Measurements from ENCODE around the gene PEX14. TPM values are rescaled to one million over a fixed set of nuclear protein-coding genes. Genes with fewer than 3 reads are reported as not detected.

The PEX14 gene
- total and polyA plus RNA-seq, 2 donors: 8.8 to 16.1 TPM

DNA sequence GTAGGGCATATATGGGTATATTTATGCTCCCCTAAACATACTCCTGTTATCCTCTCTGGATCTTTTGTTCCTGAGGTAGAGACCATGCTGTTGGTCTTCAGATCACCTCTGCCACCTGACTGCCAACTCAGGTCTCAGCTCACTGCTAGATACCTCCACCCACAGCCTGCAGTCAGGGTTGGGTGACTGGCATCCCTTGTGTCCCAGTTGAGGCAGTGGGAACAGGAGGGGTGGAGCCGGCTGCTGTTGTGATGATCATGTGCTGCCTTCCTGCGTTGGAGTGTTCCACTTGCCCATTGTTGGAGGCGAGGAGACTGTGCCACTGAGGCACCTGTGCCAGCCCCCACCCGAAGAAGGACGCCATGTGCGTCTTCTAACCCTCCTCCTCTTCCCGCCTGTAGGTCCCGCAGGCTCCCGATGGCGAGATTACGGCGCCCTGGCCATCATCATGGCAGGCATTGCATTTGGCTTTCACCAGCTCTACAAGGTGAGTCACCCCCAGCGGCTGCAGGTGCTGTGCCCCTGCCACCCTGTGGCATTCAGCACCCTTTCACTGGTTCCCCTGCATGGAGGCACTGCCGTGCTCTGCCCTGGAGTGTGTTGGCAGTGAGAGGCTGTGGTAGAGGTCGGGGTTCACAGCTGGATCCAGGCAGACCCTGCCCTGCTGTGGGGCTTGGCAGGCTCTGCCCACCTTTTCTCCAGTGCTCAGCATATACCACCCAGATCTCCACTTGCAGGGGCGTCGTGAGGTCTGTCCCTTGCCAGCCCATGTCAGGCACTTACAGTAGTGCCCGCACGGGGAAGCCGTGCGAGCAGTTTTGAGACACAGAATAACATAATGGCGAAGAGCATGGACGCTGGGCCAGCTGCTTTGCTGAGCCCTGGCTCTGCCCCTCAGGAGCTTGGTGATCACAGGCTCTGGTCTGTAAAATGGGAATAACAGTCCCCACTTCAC lies 143.5 kb downstream of the PEX14 start:
- Histone ChIP-seq H3K27ac (ENCODE audit: low read depth in 1 of 2, low read length in 1 of 2) (no peak overlapping the region), H3K4me3 (ENCODE audit: low read length in 2 of 2) (no peak overlapping the region), H3K4me1 (ENCODE audit: control insufficient read depth in 2 of 2, insufficient read depth in 2 of 2, low read length in 2 of 2) (no peaks in the 10 kb centered on the region), H3K27me3 (ENCODE audit: control insufficient read depth in 2 of 2, insufficient read depth in 1 of 2, low read length in 1 of 2) (no peaks in the 10 kb centered on the region), H3K9me3 (ENCODE audit: control insufficient read depth in 2 of 2, insufficient read depth in 1 of 2, low read length in 1 of 2) (no peaks in the 10 kb centered on the region), H3K36me3 (ENCODE audit: control insufficient read depth in 2 of 2, insufficient read depth in 2 of 2, low read length in 1 of 2) (peaks cover 0 to 8% of the 10 kb centered on the region in 2 donors)
- 98% methylated on average over 23 of the region's 23 CpGs for WGBS
- no peak for DNase-seq (ENCODE audit: low read depth in 6 of 9, low spot score in 9 of 9)

- H3K36me3 ChIP-seq (ENCODE audit: control insufficient read depth in 2 of 2, insufficient read depth in 2 of 2, low read length in 1 of 2): peaks cover 0 to 13% of the 10 kb centered on the region in 2 donors
- no peaks in the 10 kb centered on the region for H3K27me3 ChIP-seq (ENCODE audit: control insufficient read depth in 2 of 2, insufficient read depth in 1 of 2, low read length in 1 of 2)
These were observed 146.0 kb downstream of the PEX14 start for GRCh38 chr1:10620776-10621175.

GRCh38 chr1:10621906-10622305 lies 147.2 kb downstream of the PEX14 start:
- no peak for DNase-seq (ENCODE audit: low read depth in 6 of 9, low spot score in 9 of 9)

More at GRCh38 chr1:10620776-10621175, 146.0 kb downstream of the PEX14 start:
- no peak overlapping the region for H3K4me3 ChIP-seq (ENCODE audit: low read length in 2 of 2)
- H3K27ac ChIP-seq (ENCODE audit: low read depth in 1 of 2, low read length in 1 of 2): no peak overlapping the region
- no peak for DNase-seq (ENCODE audit: low read depth in 6 of 9, low spot score in 9 of 9)
- no peaks in the 10 kb centered on the region for H3K4me1 ChIP-seq (ENCODE audit: control insufficient read depth in 2 of 2, insufficient read depth in 2 of 2, low read length in 2 of 2)
- 98% methylated on average over 12 of the region's 12 CpGs for WGBS
- no peaks in the 10 kb centered on the region for H3K9me3 ChIP-seq (ENCODE audit: control insufficient read depth in 2 of 2, insufficient read depth in 1 of 2, low read length in 1 of 2)

GRCh38 chr1:10622910-10623685 lies 148.3 kb downstream of the PEX14 start:
- no peak for DNase-seq (ENCODE audit: low read depth in 6 of 9, low spot score in 9 of 9)
- no peaks in the 10 kb centered on the region for H3K4me1 ChIP-seq (ENCODE audit: control insufficient read depth in 2 of 2, insufficient read depth in 2 of 2, low read length in 2 of 2)
- H3K27me3 ChIP-seq (ENCODE audit: control insufficient read depth in 2 of 2, insufficient read depth in 1 of 2, low read length in 1 of 2): no peaks in the 10 kb centered on the region
- H3K27ac ChIP-seq (ENCODE audit: low read depth in 1 of 2, low read length in 1 of 2): no peak overlapping the region
- H3K4me3 ChIP-seq (ENCODE audit: low read length in 2 of 2): no peak overlapping the region
- no peaks in the 10 kb centered on the region for H3K9me3 ChIP-seq (ENCODE audit: control insufficient read depth in 2 of 2, insufficient read depth in 1 of 2, low read length in 1 of 2)
- H3K36me3 ChIP-seq (ENCODE audit: control insufficient read depth in 2 of 2, insufficient read depth in 2 of 2, low read length in 1 of 2): peaks cover 0 to 11% of the 10 kb centered on the region in 2 donors
- WGBS: 97% methylated on average over 24 of the region's 24 CpGs

More at GRCh38 chr1:10621906-10622305, 147.2 kb downstream of the PEX14 start:
- Histone ChIP-seq H3K9me3 (ENCODE audit: control insufficient read depth in 2 of 2, insufficient read depth in 1 of 2, low read length in 1 of 2) (no peaks in the 10 kb centered on the region), H3K36me3 (ENCODE audit: control insufficient read depth in 2 of 2, insufficient read depth in 2 of 2, low read length in 1 of 2) (peaks cover 0 to 13% of the 10 kb centered on the region in 2 donors), H3K4me1 (ENCODE audit: control insufficient read depth in 2 of 2, insufficient read depth in 2 of 2, low read length in 2 of 2) (no peaks in the 10 kb centered on the region), H3K27ac (ENCODE audit: low read depth in 1 of 2, low read length in 1 of 2) (no peak overlapping the region), H3K4me3 (ENCODE audit: low read length in 2 of 2) (no peak overlapping the region), H3K27me3 (ENCODE audit: control insufficient read depth in 2 of 2, insufficient read depth in 1 of 2, low read length in 1 of 2) (no peaks in the 10 kb centered on the region)
- WGBS: 94% methylated on average over 9 of the region's 9 CpGs

GRCh38 chr1:10623686-10624145 lies 149.0 kb downstream of the PEX14 start:
- Histone ChIP-seq H3K4me3 (ENCODE audit: low read length in 2 of 2) (no peak overlapping the region), H3K36me3 (ENCODE audit: control insufficient read depth in 2 of 2, insufficient read depth in 2 of 2, low read length in 1 of 2) (peaks cover 0 to 5% of the 10 kb centered on the region in 2 donors), H3K4me1 (ENCODE audit: control insufficient read depth in 2 of 2, insufficient read depth in 2 of 2, low read length in 2 of 2) (no peaks in the 10 kb centered on the region), H3K27ac (ENCODE audit: low read depth in 1 of 2, low read length in 1 of 2) (no peak overlapping the region), H3K9me3 (ENCODE audit: control insufficient read depth in 2 of 2, insufficient read depth in 1 of 2, low read length in 1 of 2) (no peaks in the 10 kb centered on the region), H3K27me3 (ENCODE audit: control insufficient read depth in 2 of 2, insufficient read depth in 1 of 2, low read length in 1 of 2) (no peaks in the 10 kb centered on the region)
- DNase-seq (ENCODE audit: low read depth in 6 of 9, low spot score in 9 of 9): no peak
- 96% methylated on average over 12 of the region's 12 CpGs for WGBS

- Histone ChIP-seq H3K27me3 (ENCODE audit: control insufficient read depth in 2 of 2, insufficient read depth in 1 of 2, low read length in 1 of 2) (no peaks in the 10 kb centered on the region), H3K4me1 (ENCODE audit: control insufficient read depth in 2 of 2, insufficient read depth in 2 of 2, low read length in 2 of 2) (no peaks in the 10 kb centered on the region), H3K27ac (ENCODE audit: low read depth in 1 of 2, low read length in 1 of 2) (no peak overlapping the region), H3K4me3 (ENCODE audit: low read length in 2 of 2) (no peak overlapping the region), H3K9me3 (ENCODE audit: control insufficient read depth in 2 of 2, insufficient read depth in 1 of 2, low read length in 1 of 2) (no peaks in the 10 kb centered on the region), H3K36me3 (ENCODE audit: control insufficient read depth in 2 of 2, insufficient read depth in 2 of 2, low read length in 1 of 2) (peaks cover 0 to 5% of the 10 kb centered on the region in 2 donors)
- 97% methylated on average over 26 of the region's 26 CpGs for WGBS
- DNase-seq (ENCODE audit: low read depth in 6 of 9, low spot score in 9 of 9): no peak
These were observed 149.7 kb downstream of the PEX14 start for GRCh38 chr1:10624256-10625050.

DNA sequence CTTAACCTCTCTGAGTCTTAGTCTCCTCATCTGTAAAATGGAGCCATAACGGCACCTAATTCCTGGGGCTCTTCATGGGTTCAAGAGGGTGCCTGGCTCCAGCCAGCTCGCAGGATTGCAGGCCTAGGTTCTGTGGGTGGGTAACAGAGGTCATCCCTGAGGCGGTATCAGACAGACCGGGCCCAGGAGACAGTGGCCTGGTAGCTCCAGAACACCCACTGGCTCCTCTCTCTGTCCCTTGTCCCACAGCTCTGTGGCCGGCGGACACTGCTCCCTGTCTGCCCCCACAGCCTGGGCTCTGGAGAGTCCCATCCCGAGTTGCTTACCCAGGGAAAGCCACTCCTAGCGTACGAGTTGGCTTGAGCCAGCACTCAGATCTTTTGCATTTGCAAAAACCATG lies 150.3 kb downstream of the PEX14 start:
- no peaks in the 10 kb centered on the region for H3K4me1 ChIP-seq (ENCODE audit: control insufficient read depth in 2 of 2, insufficient read depth in 2 of 2, low read length in 2 of 2)
- H3K36me3 ChIP-seq (ENCODE audit: control insufficient read depth in 2 of 2, insufficient read depth in 2 of 2, low read length in 1 of 2): peaks cover 0 to 11% of the 10 kb centered on the region in 2 donors
- H3K27me3 ChIP-seq (ENCODE audit: control insufficient read depth in 2 of 2, insufficient read depth in 1 of 2, low read length in 1 of 2): no peaks in the 10 kb centered on the region
- no peak overlapping the region for H3K4me3 ChIP-seq (ENCODE audit: low read length in 2 of 2)
- no peak for DNase-seq (ENCODE audit: low read depth in 6 of 9, low spot score in 9 of 9)
- H3K9me3 ChIP-seq (ENCODE audit: control insufficient read depth in 2 of 2, insufficient read depth in 1 of 2, low read length in 1 of 2): no peaks in the 10 kb centered on the region
- WGBS: 95% methylated on average over 9 of the region's 9 CpGs
- H3K27ac ChIP-seq (ENCODE audit: low read depth in 1 of 2, low read length in 1 of 2): no peak overlapping the region

DNA sequence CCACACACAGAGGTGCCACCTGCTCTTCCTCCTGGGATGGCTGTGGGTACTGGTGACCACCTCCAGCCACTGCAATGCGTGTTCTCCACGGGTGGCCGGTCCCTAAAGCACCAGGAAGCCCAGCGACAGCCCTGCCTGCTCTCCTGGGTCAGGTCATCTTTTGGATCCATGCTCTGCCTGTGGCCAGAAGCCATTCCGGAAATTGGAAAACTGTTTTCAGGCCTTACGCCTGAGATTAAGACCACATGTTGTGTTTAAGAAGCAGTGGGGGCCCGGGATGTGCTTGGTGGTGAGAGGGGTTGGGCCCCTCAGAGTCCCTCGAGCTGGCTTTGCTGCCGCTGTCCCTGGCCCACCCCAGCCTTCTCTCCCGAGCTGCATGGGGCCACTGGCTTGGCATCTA lies 150.8 kb downstream of the PEX14 start:
- Histone ChIP-seq H3K9me3 (ENCODE audit: control insufficient read depth in 2 of 2, insufficient read depth in 1 of 2, low read length in 1 of 2) (no peaks in the 10 kb centered on the region), H3K36me3 (ENCODE audit: control insufficient read depth in 2 of 2, insufficient read depth in 2 of 2, low read length in 1 of 2) (peaks cover 0 to 15% of the 10 kb centered on the region in 2 donors), H3K27ac (ENCODE audit: low read depth in 1 of 2, low read length in 1 of 2) (no peak overlapping the region), H3K27me3 (ENCODE audit: control insufficient read depth in 2 of 2, insufficient read depth in 1 of 2, low read length in 1 of 2) (no peaks in the 10 kb centered on the region), H3K4me3 (ENCODE audit: low read length in 2 of 2) (no peak overlapping the region), H3K4me1 (ENCODE audit: control insufficient read depth in 2 of 2, insufficient read depth in 2 of 2, low read length in 2 of 2) (peaks cover 0 to under 1% of the 10 kb centered on the region in 2 donors)
- 97% methylated on average over 10 of the region's 10 CpGs for WGBS
- DNase-seq (ENCODE audit: low read depth in 6 of 9, low spot score in 9 of 9): no peak
